GM21619 (cell line): ENCODE measurements around the gene NOXA1.

ENCODE experiments used
- ATAC-seq: cut with Tn5 transposase; IDR thresholded peaks from one replicate; pipeline ENCODE4 v1.9.1; 2021; ENCODE audit not compliant: unreplicated experiment

Gene NOXA1

GRCh38 chr9:137480686-137481683 lies 57.8 kb downstream of the NOXA1 start:
- ATAC-seq, result no peak

GRCh38 chr9:137482094-137482781 lies 59.0 kb downstream of the NOXA1 start:
- ATAC-seq, result no peak
